NCI-H1436 (cell line): ENCODE results near the gene SLC28A1.

Source experiments
- DNase-seq: peaks from one replicate; lab custom pipeline; 2025; lab: John Stamatoyannopoulos, UW

The SLC28A1 gene

DNA sequence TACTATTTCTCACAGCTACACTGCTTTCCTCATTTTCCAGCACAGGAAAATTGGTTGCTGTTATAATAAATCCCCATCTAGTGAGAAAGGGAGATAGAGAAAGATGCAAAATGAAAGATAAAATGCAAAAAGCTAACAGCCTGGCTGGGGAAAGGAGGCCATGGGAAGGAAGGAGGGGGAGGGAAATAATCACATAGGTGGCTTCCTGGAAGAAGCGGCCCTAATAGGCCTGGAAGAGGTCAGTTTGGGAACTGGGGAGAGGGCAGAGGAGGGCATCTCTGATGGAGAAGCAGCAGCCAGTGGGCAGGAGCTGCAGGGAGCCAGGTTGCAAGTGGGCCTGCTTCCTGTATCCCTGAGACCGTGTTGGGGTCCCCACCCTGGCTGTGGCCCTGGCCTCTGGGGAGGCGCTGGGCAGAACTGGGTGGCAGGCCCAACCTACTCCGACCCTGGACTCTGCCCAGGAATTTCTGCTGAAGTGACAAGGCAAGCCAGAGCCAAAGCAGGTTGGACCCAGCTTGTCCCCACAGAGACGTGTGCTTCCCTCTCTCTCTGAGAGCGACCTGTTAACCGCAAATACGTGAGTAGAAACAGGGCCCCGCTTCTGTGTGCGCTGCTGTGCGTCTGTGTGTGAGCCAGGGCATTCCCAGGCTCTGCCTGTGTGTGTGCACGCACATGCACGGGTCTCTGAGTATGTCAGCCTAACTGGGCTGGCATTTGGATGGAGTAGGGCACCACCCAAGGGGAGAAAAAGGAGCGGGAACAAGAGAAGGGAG is 1.9 kb downstream of the SLC28A1 start:
- no peak for DNase-seq

- DNase-seq = no peak
Measured at GRCh38 chr15:84886984-84887299, 2.5 kb downstream of the SLC28A1 start.

- DNase-seq = no peak
Measured at GRCh38 chr15:84887938-84888337, 3.5 kb downstream of the SLC28A1 start.

GRCh38 chr15:84888639-84889038 is 4.2 kb downstream of the SLC28A1 start:
- no peak for DNase-seq

DNA sequence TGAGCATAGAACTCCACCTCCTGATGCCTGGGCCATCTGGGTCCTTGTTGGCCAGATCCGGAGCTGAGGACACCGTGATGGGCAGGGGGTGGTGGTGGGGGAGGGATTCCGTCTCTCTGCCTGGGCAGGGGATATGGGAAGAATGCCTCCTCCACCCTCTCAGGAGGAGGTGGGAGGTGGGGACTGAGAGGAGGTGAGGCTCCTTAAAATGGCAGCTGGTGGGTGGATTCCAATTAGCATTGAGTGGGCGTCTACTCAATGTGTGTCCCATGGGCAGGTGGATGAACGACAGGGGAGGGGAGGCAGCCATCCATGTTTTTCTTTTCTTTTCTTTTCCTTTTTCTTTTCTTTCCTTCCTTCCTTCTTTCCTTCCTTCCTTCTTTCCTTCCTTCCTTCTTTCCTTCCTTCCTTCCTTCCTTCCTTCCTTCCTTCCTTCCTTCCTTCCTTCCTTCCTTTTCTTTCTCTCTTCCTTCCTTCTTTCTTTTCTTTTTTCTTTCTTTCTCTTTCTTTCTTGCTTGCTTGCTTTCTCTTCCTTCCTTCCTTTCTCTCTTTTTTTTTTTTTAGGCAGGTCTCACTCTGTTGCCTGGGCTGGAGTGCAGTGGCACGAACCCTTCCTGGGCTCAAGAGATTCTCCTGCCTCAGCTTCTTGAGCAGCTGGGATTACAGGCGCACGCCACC is 5.0 kb downstream of the SLC28A1 start:
- no peak for DNase-seq

GRCh38 chr15:84889991-84890669 is 5.7 kb downstream of the SLC28A1 start:
- DNase-seq = no peak

GRCh38 chr15:84890670-84891162 is 6.3 kb downstream of the SLC28A1 start:
- DNase-seq = no peak

GRCh38 chr15:84891339-84891738 is 6.9 kb downstream of the SLC28A1 start:
- no peak for DNase-seq

DNA sequence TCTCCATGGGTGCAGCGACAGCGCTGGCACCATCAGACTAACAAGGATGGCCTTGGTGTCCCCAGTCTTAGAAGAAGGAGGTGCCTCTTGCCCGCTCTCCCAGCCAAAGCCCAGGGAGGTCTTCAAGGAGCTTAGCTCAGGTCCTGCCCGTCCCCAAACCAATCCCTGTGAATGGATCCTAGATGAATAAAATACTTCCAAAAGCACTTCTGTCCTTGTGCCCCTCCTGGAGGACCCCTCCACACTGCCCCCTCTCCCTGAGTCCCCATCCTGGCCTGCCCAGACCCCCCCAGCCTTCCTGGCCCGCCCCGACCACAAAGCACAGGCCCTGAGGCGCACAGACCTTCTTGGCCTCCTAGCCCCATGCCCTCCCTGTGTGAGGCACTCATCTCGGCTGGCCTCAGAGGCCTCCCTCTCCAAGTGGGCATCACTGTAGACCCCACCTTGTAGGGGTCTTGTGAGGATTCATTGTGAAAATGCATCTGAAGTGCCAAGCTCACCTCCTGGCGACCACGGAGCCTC is 8.4 kb downstream of the SLC28A1 start:
- no peak for DNase-seq

- no peak for DNase-seq
Measured at GRCh38 chr15:84893607-84894006, 9.1 kb downstream of the SLC28A1 start.

DNA sequence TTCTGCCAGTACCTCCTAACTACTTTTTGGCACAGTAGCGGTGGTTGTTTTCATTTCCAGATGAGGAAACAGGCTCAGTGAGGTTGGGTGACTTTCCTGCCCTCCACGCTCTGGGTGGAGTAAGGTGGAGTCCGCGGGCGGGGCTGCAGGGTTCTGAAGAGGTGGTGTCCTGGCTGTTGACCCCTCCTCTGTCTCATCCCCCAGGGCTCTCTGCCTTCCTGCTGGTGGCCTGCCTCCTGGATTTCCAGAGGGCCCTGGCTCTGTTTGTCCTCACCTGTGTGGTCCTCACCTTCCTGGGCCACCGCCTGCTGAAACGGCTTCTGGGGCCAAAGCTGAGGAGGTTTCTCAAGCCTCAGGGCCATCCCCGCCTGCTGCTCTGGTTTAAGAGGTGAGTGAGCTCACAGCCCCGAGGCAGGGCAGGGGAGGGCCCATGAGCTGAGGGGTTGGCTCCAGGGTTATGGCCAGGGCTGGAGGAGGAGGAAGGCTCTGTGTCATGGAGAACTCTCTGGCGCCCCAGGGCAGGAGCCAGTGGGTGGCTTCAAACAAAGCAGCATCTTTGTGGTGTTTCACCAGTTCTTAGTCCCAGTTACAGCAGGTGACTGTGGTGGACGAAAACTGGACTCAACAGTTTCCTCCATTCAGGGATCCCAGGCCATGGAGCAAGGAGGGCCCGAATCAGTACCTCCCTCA is 10.4 kb downstream of the SLC28A1 start:
- DNase-seq = no peak

- DNase-seq = no peak
Measured at GRCh38 chr15:84898761-84899160, 14.3 kb downstream of the SLC28A1 start.

DNA sequence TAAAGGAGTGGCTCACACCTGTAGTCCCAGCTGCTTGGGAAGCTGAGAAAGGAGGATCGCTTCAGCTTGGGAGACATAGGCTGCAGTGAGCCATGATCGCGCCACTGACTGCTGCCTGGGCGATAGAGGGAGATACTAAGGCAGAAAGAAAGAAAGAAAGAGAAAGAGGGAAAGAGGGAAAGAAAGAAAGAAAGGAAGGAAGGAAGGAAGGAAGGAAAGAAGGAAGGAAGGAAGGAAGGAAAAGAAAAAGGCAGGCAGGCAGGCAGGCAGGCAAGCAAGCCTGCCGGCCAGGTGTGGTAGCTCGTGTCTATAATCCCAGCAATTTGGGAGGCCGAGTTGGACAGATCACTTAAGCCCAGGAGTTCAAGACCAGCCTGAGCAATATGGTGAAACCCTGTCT is 15.3 kb downstream of the SLC28A1 start:
- no peak for DNase-seq

DNA sequence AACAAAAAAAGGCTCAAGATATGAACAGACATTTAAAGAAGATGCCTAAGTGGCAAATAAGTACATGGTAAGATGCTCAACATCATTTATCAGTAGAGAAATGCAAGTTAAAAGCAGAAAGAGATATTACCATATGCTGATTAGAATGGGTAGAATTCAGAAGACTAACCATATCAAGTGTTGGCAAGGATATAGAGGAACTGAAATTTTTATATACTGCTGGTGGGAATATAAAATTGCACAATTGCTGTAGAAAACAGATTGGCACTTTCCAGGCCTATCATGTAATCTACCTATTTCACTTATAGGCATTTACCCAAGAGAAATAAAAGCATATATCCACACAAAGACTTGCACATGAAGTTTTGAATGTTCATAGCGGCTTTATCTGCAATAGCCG is 17.1 kb downstream of the SLC28A1 start:
- DNase-seq = no peak

DNA sequence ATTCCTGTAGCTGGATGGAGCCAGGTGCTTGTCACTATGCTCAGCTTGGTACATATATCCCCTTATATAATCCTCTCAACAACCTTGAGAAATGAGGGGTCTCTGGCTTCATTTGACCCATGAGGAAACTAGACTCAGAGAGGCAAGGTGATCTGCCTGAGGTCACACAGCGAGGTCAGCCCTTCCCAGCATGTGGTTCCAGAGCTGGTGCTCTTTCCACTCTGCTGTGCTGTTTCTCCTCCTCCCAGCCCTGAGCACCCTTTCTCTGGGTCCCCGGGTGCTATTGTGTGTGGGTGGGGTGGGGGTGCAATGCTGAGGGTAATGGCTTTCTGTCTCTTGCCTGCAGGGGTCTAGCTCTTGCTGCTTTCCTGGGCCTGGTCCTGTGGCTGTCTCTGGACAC is 19.3 kb downstream of the SLC28A1 start:
- no peak for DNase-seq

DNA sequence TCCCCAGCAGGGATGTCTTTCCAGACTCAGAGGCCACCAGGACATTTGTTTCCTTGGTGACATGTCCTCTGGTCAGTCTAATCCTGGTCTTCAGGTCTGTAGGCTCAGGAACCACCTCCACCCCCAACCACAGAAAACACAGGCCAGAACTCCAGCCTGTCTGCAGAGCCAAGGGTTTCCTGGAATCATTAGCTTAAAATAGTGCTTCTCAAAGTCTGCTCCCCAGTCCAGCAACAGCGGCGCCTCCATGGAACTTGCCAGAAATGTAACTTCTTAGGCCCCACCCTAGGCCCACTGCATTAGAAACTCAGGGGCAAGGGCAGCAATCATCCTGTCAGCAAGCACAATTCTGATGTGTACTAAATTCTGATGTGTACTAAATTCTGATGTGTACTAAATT is 20.0 kb downstream of the SLC28A1 start:
- DNase-seq = no peak

- DNase-seq = no peak
Measured at GRCh38 chr15:84905016-84905916, 20.8 kb downstream of the SLC28A1 start.

DNA sequence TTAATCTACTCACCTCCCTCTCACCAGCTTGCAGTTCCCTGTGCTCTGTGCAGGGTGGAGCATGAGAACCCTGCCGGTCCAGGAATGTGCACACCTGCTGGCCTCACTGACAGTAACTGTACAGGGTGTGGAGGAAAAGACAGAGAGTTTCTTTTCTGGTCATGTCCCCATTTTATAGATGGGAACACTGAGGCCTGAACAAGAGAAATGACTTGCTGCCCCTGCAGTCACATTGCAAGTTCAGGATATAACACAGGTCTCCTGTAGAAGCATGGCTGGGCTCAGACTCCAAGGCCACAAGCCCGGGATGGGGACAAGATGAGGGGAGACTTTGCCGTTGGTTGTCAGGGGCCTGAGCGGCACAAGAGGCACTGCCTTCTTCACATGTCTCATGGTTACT is 23.3 kb downstream of the SLC28A1 start:
- no peak for DNase-seq

DNA sequence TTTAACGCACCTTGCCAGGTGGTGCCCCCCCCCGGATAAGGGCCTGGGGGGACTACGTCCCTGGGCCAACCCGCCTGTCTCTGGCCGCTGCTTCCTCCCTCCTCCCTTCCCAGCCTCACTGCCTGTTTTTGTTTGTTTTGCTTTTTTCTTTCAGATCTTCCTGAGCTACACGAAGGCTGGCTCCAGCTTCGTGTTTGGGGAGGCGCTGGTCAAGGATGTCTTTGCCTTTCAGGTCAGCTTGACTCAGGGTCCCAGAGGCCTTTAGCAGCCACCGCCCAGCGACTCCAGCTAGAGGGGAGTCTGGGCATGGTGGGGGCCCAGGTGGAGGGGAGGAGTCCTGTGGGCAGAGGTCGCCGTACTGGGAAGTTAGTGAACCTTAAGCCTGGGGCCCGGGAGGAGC is 24.1 kb downstream of the SLC28A1 start:
- DNase-seq = no peak

GRCh38 chr15:84909029-84909428 is 24.6 kb downstream of the SLC28A1 start:
- DNase-seq = no peak

- DNase-seq = no peak
Measured at GRCh38 chr15:84909782-84910181, 25.3 kb downstream of the SLC28A1 start.
